Body of pancreas (tissue), 4 donors: Measurements from ENCODE around the gene CEP170B. TPM values are rescaled to one million over a fixed set of nuclear protein-coding genes. Genes with fewer than 3 reads are reported as not detected.
"Not testable (repeated sequence)": the region's sequence is repeated elsewhere in the genome, so short reads cannot be mapped to it uniquely, and the experiment has no call there.

Experiments used
- ATAC-seq: fragments of 150-250 bp; one replicate; pipeline ENCODE4 v1.9.1; 2016
- DNase-seq, 4 donors: peaks; one replicate each; pipeline ENCODE4 v3.0.0-alpha.2; 2019
- H3K27ac ChIP-seq, 4 donors: fragments of 200-600 bp; sonication (generic); 1 replicate in 3 of 4; 2 replicates in 1 of 4; pipeline versions ENCODE4 v1.5.1 to v1.6.1; 2016 to 2019; ENCODE audit warnings: mild to moderate bottlenecking in 1 of 4, mixed read lengths in 1 of 4, moderate library complexity in 1 of 4
- H3K27me3 ChIP-seq, 2 donors: fragments of 200-600 bp; sonication (generic); one replicate each; pipeline ENCODE4 v1.6.0; 2016; ENCODE audit warnings: mild to moderate bottlenecking in 1 of 2
- H3K36me3 ChIP-seq, 2 donors: fragments of 200-600 bp; sonication (generic); replicated peaks in 1 of 2; 2 replicates each; pipeline ENCODE4 v1.5.1; 2016; ENCODE audit warnings: low read depth in 2 of 2; ENCODE audit not compliant: insufficient read depth in 1 of 2
- H3K4me1 ChIP-seq: fragments of 200-600 bp; sonication (generic); one replicate; pipeline ENCODE4 v1.6.0; 2016
- H3K4me3 ChIP-seq, 2 donors: fragments of 200-600 bp; sonication (generic); 1 replicate in 1 of 2; 2 replicates in 1 of 2; pipeline ENCODE4 v1.5.1; 2016 to 2019
- H3K9me3 ChIP-seq, 3 donors: fragments of 200-600 bp; sonication (generic); 1 replicate in 2 of 3; 2 replicates in 1 of 3; pipeline ENCODE4 v1.5.1; 2016
- CTCF ChIP-seq, 7 experiments: fragments of 450-650 bp in 4 of 7; fragments of 200-600 bp in 3 of 7; sonication (generic) in 3 of 7; IDR thresholded peaks; one replicate each; pipeline ENCODE4 v1.5.1; 2016 to 2019; ENCODE audit warnings: antibody characterized with exemption in 7 of 7
- POLR2A ChIP-seq, 3 donors: fragments of 450-650 bp; IDR thresholded peaks; one replicate each; pipeline ENCODE4 v1.6.1; 2016; ENCODE audit warnings: antibody characterized with exemption in 3 of 3, mild to moderate bottlenecking in 2 of 3
- WGBS, 2 donors: methylation state at CpG; one replicate each; pipeline ENCODE4 v1.1.5; 2017; 5-methylcytosine and 5-hydroxymethylcytosine counted together
- intact Hi-C: fragments of 100-400 bp; cut with DNase I; formaldehyde crosslinking; loops from one replicate; pipeline ENCODE4 v1.15.1; 2023
- total RNA-seq, 2 donors: library from RNA; depleted of rRNA; stranded (reverse); fragments of >200 nt; gene quantifications; one replicate each; pipeline ENCODE4 v1.1.0, GENCODE V29; 2016

CEP170B gene
- total RNA-seq, 2 donors from 2014 or later, result 23.6 to 41.9 TPM

DNA sequence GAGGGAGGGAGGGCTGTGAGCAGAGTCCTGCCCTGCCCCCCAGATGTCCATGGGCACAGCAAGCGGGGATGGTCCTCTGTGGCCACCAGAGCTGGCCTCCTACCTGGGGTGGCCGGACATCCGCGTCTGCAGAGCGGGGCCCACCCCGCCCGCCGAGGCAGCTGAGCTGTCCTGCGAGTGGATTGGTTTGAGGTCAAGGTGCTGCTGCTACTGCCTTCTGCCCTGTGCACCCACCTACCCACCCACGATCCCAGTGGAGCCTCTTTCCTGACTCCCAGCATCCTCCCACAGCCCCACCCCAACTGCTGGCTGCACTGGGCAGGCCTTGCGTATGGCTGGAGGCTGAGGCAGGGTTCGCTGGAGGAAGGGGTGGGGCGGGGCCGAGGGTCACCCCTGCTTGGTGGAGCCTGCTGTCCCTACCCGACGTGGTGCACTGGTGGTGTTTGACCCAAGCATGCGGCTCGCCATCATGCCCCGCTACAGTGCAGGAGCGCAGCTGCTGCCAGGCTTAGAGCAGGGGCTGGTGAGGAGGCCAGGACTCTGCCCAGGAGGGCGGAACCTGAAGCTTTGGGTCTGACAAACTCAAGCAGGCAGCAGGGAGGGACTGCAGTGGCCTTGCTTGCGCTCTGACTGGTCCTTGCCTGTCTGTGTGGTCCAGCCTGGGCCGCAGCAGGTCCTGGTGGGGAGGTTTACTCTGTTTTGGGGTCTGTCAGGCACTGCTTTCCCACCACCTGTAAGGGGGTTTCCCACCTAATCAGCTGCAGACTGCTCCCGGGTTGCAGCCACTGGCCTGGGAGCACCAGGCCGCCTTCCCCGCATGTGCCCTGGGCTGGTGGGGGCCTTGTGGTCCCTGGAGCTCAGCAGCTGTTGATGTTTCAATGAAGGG, 23.7 kb downstream of the CEP170B start:
- Histone ChIP-seq H3K27ac (no peak overlapping the region), H3K27me3 (no peaks in the 10 kb centered on the region), H3K4me1 (peaks cover 5% of the 10 kb centered on the region), H3K36me3 (peaks cover 0 to 4% of the 10 kb centered on the region in 2 donors), H3K9me3 (no peaks in the 10 kb centered on the region), H3K4me3 (no peak overlapping the region)
- intact Hi-C loops, result no loop called here
- TF ChIP-seq CTCF (IDR thresholded peaks at IDR 0.05) (no peak), POLR2A (IDR thresholded peaks at IDR 0.05) (no peak)
- 90 to 100% methylated on average over 1 to 20 of the region's 26 CpGs for WGBS, 2 donors
- DNase-seq, result peak in 3 of 4 donors; percentile 1 to 11 (median 10)
- ATAC-seq, result no peak

GRCh38 chr14:104889375-104889757, 24.3 kb downstream of the CEP170B start:
- no peak overlapping the region for H3K27ac ChIP-seq
- peaks cover 0 to 4% of the 10 kb centered on the region in 2 donors for H3K36me3 ChIP-seq
- H3K4me3 ChIP-seq, result no peak overlapping the region
- TF ChIP-seq POLR2A (IDR thresholded peaks at IDR 0.05) (no peak), CTCF (IDR thresholded peaks at IDR 0.05) (no peak)
- DNase-seq (no peak), ATAC-seq (no peak)
- peaks cover 5% of the 10 kb centered on the region for H3K4me1 ChIP-seq
- intact Hi-C loops, result no loop called here
- H3K9me3 ChIP-seq, result no peaks in the 10 kb centered on the region
- 97 to 98% methylated on average over 19 to 21 of the region's 23 CpGs for WGBS, 2 donors
- no peaks in the 10 kb centered on the region for H3K27me3 ChIP-seq

DNA sequence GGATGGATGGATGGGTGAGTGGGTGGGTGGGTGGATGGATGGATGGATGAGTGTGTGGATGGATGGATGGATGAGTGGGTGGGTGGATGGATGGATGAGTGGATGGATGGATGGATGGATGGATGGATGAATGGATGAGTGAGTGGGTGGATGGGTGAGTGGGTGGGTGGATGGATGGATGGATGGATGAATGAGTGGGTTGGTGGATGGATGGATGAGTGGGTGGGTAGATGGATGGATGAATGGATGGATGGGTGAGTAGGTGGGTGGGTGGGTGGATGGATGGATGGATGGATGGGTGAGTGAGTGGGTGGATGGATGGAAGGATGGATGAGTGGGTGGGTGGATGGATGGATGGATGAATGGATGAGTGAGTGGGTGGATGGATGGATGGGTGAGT, 25.2 kb downstream of the CEP170B start:
- DNase-seq, ATAC-seq, intact Hi-C loops, H3K4me3 ChIP-seq, H3K27ac ChIP-seq, H3K9me3 ChIP-seq, H3K27me3 ChIP-seq, H3K36me3 ChIP-seq: not testable (repeated sequence)
- peaks cover 11% of the 10 kb centered on the region for H3K4me1 ChIP-seq

- H3K27ac ChIP-seq, result no peak overlapping the region
- ATAC-seq, result no peak
- intact Hi-C loops, result no loop called here
- peaks cover 20% of the 10 kb centered on the region for H3K4me1 ChIP-seq
- TF ChIP-seq CTCF (IDR thresholded peaks at IDR 0.05), result no peak
- H3K36me3 ChIP-seq, result peaks cover 0 to 4% of the 10 kb centered on the region in 2 donors
- H3K4me3 ChIP-seq, result no peak overlapping the region
- H3K27me3 ChIP-seq, result no peaks in the 10 kb centered on the region
- DNase-seq, result peak in 1 of 4 donors; percentile 1
- H3K9me3 ChIP-seq, result no peaks in the 10 kb centered on the region
- 94 to 99% methylated on average over 4 of the region's 4 CpGs for WGBS, 2 donors
Measured at GRCh38 chr14:104891121-104891551, 26.1 kb downstream of the CEP170B start.

- ATAC-seq (no peak), DNase-seq (peak; percentile 1 to 20 (median 8))
- Histone ChIP-seq H3K27me3 (no peaks in the 10 kb centered on the region), H3K9me3 (no peaks in the 10 kb centered on the region), H3K36me3 (peaks cover 0 to 4% of the 10 kb centered on the region in 2 donors), H3K27ac (no peak overlapping the region), H3K4me3 (no peak overlapping the region), H3K4me1 (peaks cover 27% of the 10 kb centered on the region)
- no peak for TF ChIP-seq POLR2A (IDR thresholded peaks at IDR 0.05)
- no peak for TF ChIP-seq CTCF (IDR thresholded peaks at IDR 0.05)
- WGBS, 2 donors, result 79 to 100% methylated on average over 3 to 13 of the region's 13 CpGs
- intact Hi-C loops, result no loop called here
Measured at GRCh38 chr14:104891664-104892530, 26.8 kb downstream of the CEP170B start.
